DMS153 treated with DMSO at 0.1 percent for 48 hours (cell line): ENCODE results near the gene MAFF.

Source experiments
- DNase-seq: peaks from one replicate; lab custom pipeline; 2025; ENCODE audit not compliant: unreplicated experiment; lab: John Stamatoyannopoulos, UW

Gene MAFF

GRCh38 chr22:38247713-38248112, 45.9 kb downstream of the MAFF start:
- no peak for DNase-seq

GRCh38 chr22:38248280-38248679, 46.5 kb downstream of the MAFF start:
- DNase-seq: no peak

- no peak for DNase-seq
Measured at GRCh38 chr22:38249301-38249700, 47.5 kb downstream of the MAFF start.

GRCh38 chr22:38249803-38250642, 48.2 kb downstream of the MAFF start:
- no peak for DNase-seq

- no peak for DNase-seq
Measured at GRCh38 chr22:38250643-38251340, 49.0 kb downstream of the MAFF start.

GRCh38 chr22:38251341-38251692, 49.5 kb downstream of the MAFF start:
- no peak for DNase-seq

GRCh38 chr22:38255697-38256096, 53.9 kb downstream of the MAFF start:
- DNase-seq: no peak

GRCh38 chr22:38257181-38257580, 55.4 kb downstream of the MAFF start:
- DNase-seq: no peak

- peak; percentile 76 for DNase-seq
Measured at GRCh38 chr22:38257650-38258250, 56.0 kb downstream of the MAFF start.

- DNase-seq: no peak
Measured at GRCh38 chr22:38258895-38259294, 57.1 kb downstream of the MAFF start.

GRCh38 chr22:38259370-38259769, 57.6 kb downstream of the MAFF start:
- DNase-seq: no peak

- DNase-seq: no peak
Measured at GRCh38 chr22:38260761-38261681, 59.2 kb downstream of the MAFF start.

GRCh38 chr22:38262051-38262795, 60.4 kb downstream of the MAFF start:
- DNase-seq: no peak

GRCh38 chr22:38264322-38264843, 62.6 kb downstream of the MAFF start:
- no peak for DNase-seq
